HG03064 (cell line): ENCODE measurements around the gene CA12.
"Not testable (repeated sequence)": the region's sequence is repeated elsewhere in the genome, so short reads cannot be mapped to it uniquely, and the experiment has no call there.

Experiments used
- ATAC-seq: cut with Tn5 transposase; IDR thresholded peaks from one replicate; pipeline ENCODE4 v1.9.1; 2021; ENCODE audit warnings: low read depth; ENCODE audit not compliant: unreplicated experiment

The CA12 gene

GRCh38 chr15:63339836-63340235 is 41.8 kb downstream of the CA12 start:
- no peak for ATAC-seq

- no peak for ATAC-seq
Measured at GRCh38 chr15:63339006-63339766, 42.5 kb downstream of the CA12 start.

GRCh38 chr15:63338170-63338569 is 43.5 kb downstream of the CA12 start:
- ATAC-seq, result no peak

- no peak for ATAC-seq
Measured at GRCh38 chr15:63337046-63337445, 44.6 kb downstream of the CA12 start.

- ATAC-seq, result no peak
Measured at GRCh38 chr15:63335543-63336240, 46.0 kb downstream of the CA12 start.

GRCh38 chr15:63334821-63335220 is 46.8 kb downstream of the CA12 start:
- ATAC-seq, result no peak

- no peak for ATAC-seq
Measured at GRCh38 chr15:63332367-63333124, 49.1 kb downstream of the CA12 start.

GRCh38 chr15:63331456-63331855 is 50.2 kb downstream of the CA12 start:
- no peak for ATAC-seq

- ATAC-seq, result no peak
Measured at GRCh38 chr15:63330926-63331325, 50.7 kb downstream of the CA12 start.

GRCh38 chr15:63329567-63330350 is 51.9 kb downstream of the CA12 start:
- no peak for ATAC-seq

- no peak for ATAC-seq
Measured at GRCh38 chr15:63327648-63328421, 53.8 kb downstream of the CA12 start.

GRCh38 chr15:63324770-63325169 is 56.9 kb downstream of the CA12 start:
- ATAC-seq, result no peak

GRCh38 chr15:63323798-63324563 is 57.7 kb downstream of the CA12 start:
- no peak for ATAC-seq

GRCh38 chr15:63322541-63322940 is 59.1 kb downstream of the CA12 start:
- ATAC-seq, result no peak

GRCh38 chr15:63321462-63321861 is 60.2 kb downstream of the CA12 start:
- ATAC-seq, result no peak

GRCh38 chr15:63320981-63321380 is 60.7 kb downstream of the CA12 start:
- ATAC-seq, result not testable (repeated sequence)

- ATAC-seq, result not testable (repeated sequence)
Measured at GRCh38 chr15:63320446-63320845, 61.2 kb downstream of the CA12 start.

GRCh38 chr15:63319065-63319464 is 62.6 kb downstream of the CA12 start:
- ATAC-seq, result no peak

GRCh38 chr15:63318344-63318743 is 63.3 kb downstream of the CA12 start:
- ATAC-seq, result no peak
